ENCODE results near the gene ZNF747. TPM values are rescaled to one million over a fixed set of nuclear protein-coding genes. Genes with fewer than 3 reads are reported as not detected.
A peak's percentile ranks its signal among the peaks of the same experiment; 100 is the strongest.

Gene ZNF747
- total and polyA plus RNA-seq, 10 of the 15 experiments (the other 5 are each of a cell fraction or from before 2014, with no cell fraction given): 1.0 to 13.0 (median 7.2) TPM

- 2% methylated on average over 63 of the region's 67 CpGs for WGBS (ENCODE audit: insufficient coverage, insufficient replicate concordance, low lambda C conversion rate, missing lambda C conversion rate)
- ChIA-PET POLR2A (interaction anchor here (0.6 to 3.1 kb wide), 15 partner anchors 10 to 142 kb away, joined by 3 to 31 read pairs (median 5); partner anchors contain the start of genes DCTPP1, ZNF747 and ZNF764), SMC1A (ENCODE audit: uncharacterized antibody, unreplicated experiment) (interaction anchor here (0.8 to 1.8 kb wide), 9 partner anchors 10 to 480 kb away, joined by 3 to 10 read pairs (median 3); partner anchors contain the start of genes DCTPP1, TBX6 and ZNF785), RAD21 (ENCODE audit: unreplicated experiment) (interaction anchor here (0.8 to 3.3 kb wide), 9 partner anchors 13 to 142 kb away, joined by 3 to 28 read pairs (median 6); partner anchors contain the start of genes DCTPP1, ZNF747, ZNF764 and ZNF785), CTCF (interaction anchor here (0.6 to 3.1 kb wide), 12 partner anchors 10 to 142 kb away, joined by 3 to 13 read pairs (median 4); partner anchors contain the start of genes DCTPP1, ZNF689, ZNF764 and ZNF785)
- BruUV-seq (replicated peaks): TSS peak; percentile 70
- H3K27me3 ChIP-seq (replicated peaks in 1 of 2; ENCODE audit: control insufficient read depth in 2 of 2, insufficient read depth in 2 of 2, low read length in 1 of 2): no peaks in the 10 kb centered on the region
- FAIRE-seq: peak; percentile 98
- no peaks in the 10 kb centered on the region for H3K9me3 ChIP-seq (replicated peaks; ENCODE audit: control insufficient read depth, insufficient read depth, low read length)
- peak; percentile 89 for ATAC-seq
- peak within 1 kb of the TSS; percentile 93 for H3K27ac ChIP-seq (ENCODE audit: control insufficient read depth, insufficient read depth)
- peak within 1 kb of the TSS; percentile 90 for H3K9ac ChIP-seq (ENCODE audit: control insufficient read depth, insufficient read depth, low read length)
- in situ Hi-C loops (cut with MboI) (no loop called here), intact Hi-C loops (cut with micrococcal nuclease; ENCODE audit: unreplicated experiment) (loop anchor here (1.0 to 10.0 kb wide), 2 partner anchors 36 to 83 kb away; partner anchors contain the start of genes FBRS and PRR14)
- peaks cover 11% of the 10 kb centered on the region for H3K79me2 ChIP-seq (ENCODE audit: control insufficient read depth, insufficient read depth, low read length)
- peak within 1 kb of the TSS; percentile 81 for H3K4me3 ChIP-seq
- peak within 1 kb of the TSS; percentile 99 for H3K4me2 ChIP-seq (ENCODE audit: control insufficient read depth, insufficient read depth)
- H4K20me1 ChIP-seq (ENCODE audit: control insufficient read depth, insufficient read depth): no peaks in the 10 kb centered on the region
- peak within 1 kb of the TSS; percentile 71 for H2AFZ ChIP-seq (ENCODE audit: control insufficient read depth, low read depth, low read length)
- peak; percentile 95 for DNase-seq (ENCODE audit: low read depth, low spot score)
- H3K4me1 ChIP-seq (ENCODE audit: control insufficient read depth, insufficient read depth, low read length): peaks cover 27% of the 10 kb centered on the region
- no peaks in the 10 kb centered on the region; a peak in 1 of 4 replicates for H3K36me3 ChIP-seq (ENCODE audit: control insufficient read depth in 2 of 2, insufficient read depth in 2 of 2, low read length in 1 of 2)
- no peak for TF ChIP-seq SMAD5 (IDR thresholded peaks at IDR 0.05; ENCODE audit: low read depth)
- peak; percentile 65; the same call in 1 of the 2 replicates for TF ChIP-seq CBFB (IDR thresholded peaks at IDR 0.05; ENCODE audit: low read depth)
- TF ChIP-seq HCFC1 (IDR thresholded peaks at IDR 0.05; ENCODE audit: low read length): peak; percentile 88
- TF ChIP-seq, protein P1, sequence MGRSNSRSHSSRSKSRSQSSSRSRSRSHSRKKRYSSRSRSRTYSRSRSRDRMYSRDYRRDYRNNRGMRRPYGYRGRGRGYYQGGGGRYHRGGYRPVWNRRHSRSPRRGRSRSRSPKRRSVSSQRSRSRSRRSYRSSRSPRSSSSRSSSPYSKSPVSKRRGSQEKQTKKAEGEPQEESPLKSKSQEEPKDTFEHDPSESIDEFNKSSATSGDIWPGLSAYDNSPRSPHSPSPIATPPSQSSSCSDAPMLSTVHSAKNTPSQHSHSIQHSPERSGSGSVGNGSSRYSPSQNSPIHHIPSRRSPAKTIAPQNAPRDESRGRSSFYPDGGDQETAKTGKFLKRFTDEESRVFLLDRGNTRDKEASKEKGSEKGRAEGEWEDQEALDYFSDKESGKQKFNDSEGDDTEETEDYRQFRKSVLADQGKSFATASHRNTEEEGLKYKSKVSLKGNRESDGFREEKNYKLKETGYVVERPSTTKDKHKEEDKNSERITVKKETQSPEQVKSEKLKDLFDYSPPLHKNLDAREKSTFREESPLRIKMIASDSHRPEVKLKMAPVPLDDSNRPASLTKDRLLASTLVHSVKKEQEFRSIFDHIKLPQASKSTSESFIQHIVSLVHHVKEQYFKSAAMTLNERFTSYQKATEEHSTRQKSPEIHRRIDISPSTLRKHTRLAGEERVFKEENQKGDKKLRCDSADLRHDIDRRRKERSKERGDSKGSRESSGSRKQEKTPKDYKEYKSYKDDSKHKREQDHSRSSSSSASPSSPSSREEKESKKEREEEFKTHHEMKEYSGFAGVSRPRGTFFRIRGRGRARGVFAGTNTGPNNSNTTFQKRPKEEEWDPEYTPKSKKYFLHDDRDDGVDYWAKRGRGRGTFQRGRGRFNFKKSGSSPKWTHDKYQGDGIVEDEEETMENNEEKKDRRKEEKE (IDR thresholded peaks at IDR 0.05): peak; percentile 13; the same call in 1 of the 2 replicates
- TF ChIP-seq PAX8 (IDR thresholded peaks at IDR 0.05): peak; percentile 81
- TF ChIP-seq, protein P2, sequence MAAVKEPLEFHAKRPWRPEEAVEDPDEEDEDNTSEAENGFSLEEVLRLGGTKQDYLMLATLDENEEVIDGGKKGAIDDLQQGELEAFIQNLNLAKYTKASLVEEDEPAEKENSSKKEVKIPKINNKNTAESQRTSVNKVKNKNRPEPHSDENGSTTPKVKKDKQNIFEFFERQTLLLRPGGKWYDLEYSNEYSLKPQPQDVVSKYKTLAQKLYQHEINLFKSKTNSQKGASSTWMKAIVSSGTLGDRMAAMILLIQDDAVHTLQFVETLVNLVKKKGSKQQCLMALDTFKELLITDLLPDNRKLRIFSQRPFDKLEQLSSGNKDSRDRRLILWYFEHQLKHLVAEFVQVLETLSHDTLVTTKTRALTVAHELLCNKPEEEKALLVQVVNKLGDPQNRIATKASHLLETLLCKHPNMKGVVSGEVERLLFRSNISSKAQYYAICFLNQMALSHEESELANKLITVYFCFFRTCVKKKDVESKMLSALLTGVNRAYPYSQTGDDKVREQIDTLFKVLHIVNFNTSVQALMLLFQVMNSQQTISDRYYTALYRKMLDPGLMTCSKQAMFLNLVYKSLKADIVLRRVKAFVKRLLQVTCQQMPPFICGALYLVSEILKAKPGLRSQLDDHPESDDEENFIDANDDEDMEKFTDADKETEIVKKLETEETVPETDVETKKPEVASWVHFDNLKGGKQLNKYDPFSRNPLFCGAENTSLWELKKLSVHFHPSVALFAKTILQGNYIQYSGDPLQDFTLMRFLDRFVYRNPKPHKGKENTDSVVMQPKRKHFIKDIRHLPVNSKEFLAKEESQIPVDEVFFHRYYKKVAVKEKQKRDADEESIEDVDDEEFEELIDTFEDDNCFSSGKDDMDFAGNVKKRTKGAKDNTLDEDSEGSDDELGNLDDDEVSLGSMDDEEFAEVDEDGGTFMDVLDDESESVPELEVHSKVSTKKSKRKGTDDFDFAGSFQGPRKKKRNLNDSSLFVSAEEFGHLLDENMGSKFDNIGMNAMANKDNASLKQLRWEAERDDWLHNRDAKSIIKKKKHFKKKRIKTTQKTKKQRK (IDR thresholded peaks at IDR 0.05; ENCODE audit: low read depth, low read length): no peak
- TF ChIP-seq YY1 (IDR thresholded peaks at IDR 0.05; ENCODE audit: low read depth, low read length): peak; percentile 99
- TF ChIP-seq, protein P3, sequence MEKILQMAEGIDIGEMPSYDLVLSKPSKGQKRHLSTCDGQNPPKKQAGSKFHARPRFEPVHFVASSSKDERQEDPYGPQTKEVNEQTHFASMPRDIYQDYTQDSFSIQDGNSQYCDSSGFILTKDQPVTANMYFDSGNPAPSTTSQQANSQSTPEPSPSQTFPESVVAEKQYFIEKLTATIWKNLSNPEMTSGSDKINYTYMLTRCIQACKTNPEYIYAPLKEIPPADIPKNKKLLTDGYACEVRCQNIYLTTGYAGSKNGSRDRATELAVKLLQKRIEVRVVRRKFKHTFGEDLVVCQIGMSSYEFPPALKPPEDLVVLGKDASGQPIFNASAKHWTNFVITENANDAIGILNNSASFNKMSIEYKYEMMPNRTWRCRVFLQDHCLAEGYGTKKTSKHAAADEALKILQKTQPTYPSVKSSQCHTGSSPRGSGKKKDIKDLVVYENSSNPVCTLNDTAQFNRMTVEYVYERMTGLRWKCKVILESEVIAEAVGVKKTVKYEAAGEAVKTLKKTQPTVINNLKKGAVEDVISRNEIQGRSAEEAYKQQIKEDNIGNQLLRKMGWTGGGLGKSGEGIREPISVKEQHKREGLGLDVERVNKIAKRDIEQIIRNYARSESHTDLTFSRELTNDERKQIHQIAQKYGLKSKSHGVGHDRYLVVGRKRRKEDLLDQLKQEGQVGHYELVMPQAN (conservative IDR thresholded peaks at IDR 0.05): peak; percentile 99
- TF ChIP-seq STAT3 (IDR thresholded peaks at IDR 0.05; ENCODE audit: low read depth, low read length): no peak
- TF ChIP-seq ESRRA (IDR thresholded peaks at IDR 0.05; ENCODE audit: low read length): no peak; the same call in 1 of the 2 replicates
Observed at GRCh38 chr16:30571445-30572322, 37.0 kb upstream of the ZNF747 start, which contains the start of gene ZNF688. ZNF688 (minus strand) TSS chr16:30571714; CDS start chr16:30571629, 85 bp downstream.
